PC-3 (cell line): Measurements from ENCODE around the gene AMH. TPM values are rescaled to one million over a fixed set of nuclear protein-coding genes. Genes with fewer than 3 reads are reported as not detected.

ENCODE experiments used
- ATAC-seq: fragments of 200-7000 bp; cut with Tn5 transposase; 2 replicates; pipeline ENCODE4 v1.9.1; 2020; ENCODE audit warnings: mild to moderate bottlenecking, moderate library complexity
- BruUV-seq: library from RNA; stranded (reverse); fragments of 400-500 nt; replicated peaks from 2 replicates; lab custom pipeline; 2021; lab: Mats Ljungman, UMichigan
- CTCF ChIA-PET: fragments of 300-600 bp; sonication (Branson Sonifier 250); formaldehyde crosslinking; loops from one replicate; lab custom pipeline; 2022; ENCODE audit warnings: antibody characterized with exemption; lab: Charles Lee
- POLR2A ChIA-PET: fragments of 300-600 bp; sonication (Branson Sonifier 250); formaldehyde crosslinking; loops from one replicate; lab custom pipeline; 2022; ENCODE audit warnings: antibody characterized with exemption; ENCODE audit not compliant: unreplicated experiment; lab: Charles Lee
- DNase-seq: peaks from one replicate; pipeline ENCODE4 v3.0.0-alpha.2; 2015
- H2AFZ ChIP-seq: fragments of 300-600 bp; sonication (generic); 2 replicates; pipeline ENCODE4 v1.6.0; 2016; ENCODE audit warnings: antibody characterized with exemption, low read length
- H3F3A ChIP-seq: fragments of 300-600 bp; sonication (generic); one replicate; pipeline ENCODE4 v1.6.0; 2017; ENCODE audit warnings: antibody characterized with exemption, low read length, control low read depth, mild to moderate bottlenecking; ENCODE audit not compliant: unreplicated experiment
- H3K27ac ChIP-seq: fragments of 300-600 bp; sonication (generic); 2 replicates; pipeline ENCODE4 v1.5.1; 2016; ENCODE audit warnings: mild to moderate bottlenecking, low read length
- H3K27me3 ChIP-seq: fragments of 300-600 bp; sonication (generic); 2 replicates; pipeline ENCODE4 v1.6.1; 2016; ENCODE audit warnings: low read length, mixed read lengths
- H3K36me3 ChIP-seq: fragments of 300-600 bp; sonication (generic); 2 replicates; pipeline ENCODE4 v1.6.1; 2016; ENCODE audit warnings: low read depth, mixed run types, low read length, mixed read lengths
- H3K4me1 ChIP-seq: fragments of 300-600 bp; sonication (generic); 2 replicates; pipeline ENCODE4 v1.5.1; 2016; ENCODE audit warnings: low read length; ENCODE audit not compliant: insufficient read depth
- H3K4me2 ChIP-seq: fragments of 300-600 bp; sonication (generic); 2 replicates; pipeline ENCODE4 v1.6.0; 2016; ENCODE audit warnings: low read length
- H3K4me3 ChIP-seq: fragments of 300-600 bp; sonication (generic); 2 replicates; pipeline ENCODE4 v1.5.1; 2016; ENCODE audit warnings: mild to moderate bottlenecking, low read length, mixed read lengths
- H3K79me2 ChIP-seq: fragments of 300-600 bp; sonication (generic); 2 replicates; pipeline ENCODE4 v1.6.1; 2017; ENCODE audit warnings: low read length, mixed read lengths
- H3K9ac ChIP-seq: fragments of 300-600 bp; sonication (generic); 2 replicates; pipeline ENCODE4 v1.6.0; 2016; ENCODE audit warnings: mild to moderate bottlenecking, low read length
- H3K9me2 ChIP-seq: fragments of 300-600 bp; sonication (generic); replicated peaks from 2 replicates; pipeline ENCODE4 v1.6.1; 2016; ENCODE audit warnings: mixed run types, low read length, mixed read lengths
- H3K9me3 ChIP-seq: fragments of 300-600 bp; sonication (generic); 2 replicates; pipeline ENCODE4 v1.6.1; 2016; ENCODE audit warnings: low read length, mixed read lengths
- H4K20me1 ChIP-seq: fragments of 300-600 bp; sonication (generic); 2 replicates; pipeline ENCODE4 v1.6.1; 2016; ENCODE audit warnings: low read length, mixed read lengths
- CTCF ChIP-seq: fragments of 300-600 bp; sonication (generic); conservative IDR thresholded peaks from 2 replicates; pipeline ENCODE4 v1.5.1; 2017; ENCODE audit warnings: antibody characterized with exemption, low read depth, mild to moderate bottlenecking, low read length
- EZH2 ChIP-seq: fragments of 300-600 bp; sonication (generic); IDR thresholded peaks from one replicate; pipeline ENCODE4 v1.6.1; 2017; ENCODE audit warnings: antibody characterized with exemption, mild to moderate bottlenecking, low read length; ENCODE audit not compliant: unreplicated experiment
- EZH2phosphoT487 ChIP-seq: fragments of 300-600 bp; sonication (generic); IDR thresholded peaks from 2 replicates; pipeline ENCODE4 v1.6.1; 2018; ENCODE audit warnings: mild to moderate bottlenecking, antibody characterized with exemption, low read length, borderline replicate concordance
- intact Hi-C: fragments of 100-400 bp; cut with micrococcal nuclease; formaldehyde crosslinking; loops from 2 replicates; pipeline ENCODE4 v1.9.0; 2023
- total RNA-seq: library from RNA; depleted of rRNA; stranded (reverse); fragments of >200 nt; gene quantifications from 2 replicates; pipeline ENCODE4 v1.2.3, GENCODE V29; 2014

The AMH gene
- total RNA-seq, 1 experiment from 2014 or later: 6.0 TPM

- POLR2A ChIA-PET: no interaction called here
Observed at GRCh38 chr19:2242092-2242537, 7.0 kb upstream of the AMH start.

GRCh38 chr19:2242816-2243215 lies 6.3 kb upstream of the AMH start:
- Histone ChIP-seq H3K9me3 (no peaks in the 10 kb centered on the region), H3K4me3 (no peak overlapping the region), H3K36me3 (peaks cover 10% of the 10 kb centered on the region), H3K27me3 (no peaks in the 10 kb centered on the region), H4K20me1 (peaks cover 57% of the 10 kb centered on the region), H3K4me1 (peaks cover 26% of the 10 kb centered on the region), H3K79me2 (peaks cover 62% of the 10 kb centered on the region), H3K4me2 (no peak overlapping the region), H2AFZ (no peak overlapping the region), H3K9me2 (no peaks in the 10 kb centered on the region), H3K9ac (no peak overlapping the region), H3K27ac (no peak overlapping the region), H3F3A (no peaks in the 10 kb centered on the region)
- ChIA-PET CTCF (no interaction called here), POLR2A (no interaction called here)
- ATAC-seq: no peak
- TF ChIP-seq CTCF (no peak), EZH2 (no peak), EZH2phosphoT487 (no peak)
- no peak for DNase-seq
- intact Hi-C loops: no loop called here
- no TSS peak for BruUV-seq

More at GRCh38 chr19:2242092-2242537, 7.0 kb upstream of the AMH start:
- Histone ChIP-seq H3K9me2 (no peaks in the 10 kb centered on the region), H3K79me2 (peaks cover 69% of the 10 kb centered on the region), H3K4me3 (no peak overlapping the region), H3F3A (no peaks in the 10 kb centered on the region), H3K27me3 (no peaks in the 10 kb centered on the region), H2AFZ (no peak overlapping the region), H3K4me2 (no peak overlapping the region), H3K9ac (no peak overlapping the region), H3K27ac (no peak overlapping the region), H4K20me1 (peaks cover 62% of the 10 kb centered on the region), H3K36me3 (peaks cover 10% of the 10 kb centered on the region), H3K4me1 (peaks cover 31% of the 10 kb centered on the region), H3K9me3 (no peaks in the 10 kb centered on the region)
- intact Hi-C loops: no loop called here
- CTCF ChIA-PET: no interaction called here
- ATAC-seq (no peak), DNase-seq (no peak)
- no TSS peak for BruUV-seq
- no peak for TF ChIP-seq EZH2phosphoT487
- no peak for TF ChIP-seq CTCF
- no peak for TF ChIP-seq EZH2

GRCh38 chr19:2243274-2244124 lies 5.6 kb upstream of the AMH start:
- H3K36me3 ChIP-seq: peaks cover 10% of the 10 kb centered on the region
- intact Hi-C loops: no loop called here
- H3F3A ChIP-seq: no peaks in the 10 kb centered on the region
- no peak overlapping the region for H3K27ac ChIP-seq
- no TSS peak for BruUV-seq
- H3K4me3 ChIP-seq: no peak overlapping the region
- H2AFZ ChIP-seq: no peak overlapping the region
- H3K4me1 ChIP-seq: peaks cover 19% of the 10 kb centered on the region
- CTCF ChIA-PET: no interaction called here
- peaks cover 50% of the 10 kb centered on the region for H4K20me1 ChIP-seq
- TF ChIP-seq CTCF (no peak), EZH2 (no peak), EZH2phosphoT487 (no peak)
- H3K4me2 ChIP-seq: no peak overlapping the region
- H3K9me3 ChIP-seq: no peaks in the 10 kb centered on the region
- H3K27me3 ChIP-seq: no peaks in the 10 kb centered on the region
- POLR2A ChIA-PET: no interaction called here
- H3K9me2 ChIP-seq: no peaks in the 10 kb centered on the region
- ATAC-seq (no peak), DNase-seq (no peak)
- peaks cover 56% of the 10 kb centered on the region for H3K79me2 ChIP-seq
- H3K9ac ChIP-seq: no peak overlapping the region
